Spleen (tissue), 11 donors: ENCODE data around the gene PRIMA1. TPM values are rescaled to one million over a fixed set of nuclear protein-coding genes. Genes with fewer than 3 reads are reported as not detected.

ENCODE experiments used
- DNase-seq: peaks from one replicate; pipeline ENCODE4 v3.0.0-alpha.2; 2020
- H3K27ac ChIP-seq, 8 donors: fragments of 200-600 bp; sonication (generic) in 7 of 8; 1 replicate in 4 of 8; 2 replicates in 4 of 8; pipeline versions ENCODE4 v1.5.0 to v1.8.0; 2016 to 2021; ENCODE audit warnings: inconsistent platforms in 4 of 8, mild to moderate bottlenecking in 4 of 8, moderate library complexity in 1 of 8
- H3K27me3 ChIP-seq, 7 donors: fragments of 200-600 bp; sonication (generic) in 6 of 7; replicated peaks in 1 of 7; 1 replicate in 4 of 7; 2 replicates in 3 of 7; pipeline versions ENCODE4 v1.5.0 to v1.8.0; 2016 to 2021; ENCODE audit warnings: inconsistent platforms in 3 of 7, mild to moderate bottlenecking in 1 of 7
- H3K36me3 ChIP-seq, 6 donors: fragments of 200-600 bp; sonication (generic) in 5 of 6; 1 replicate in 4 of 6; 2 replicates in 2 of 6; pipeline versions ENCODE4 v1.5.0 to v1.8.0; 2016 to 2021; ENCODE audit warnings: inconsistent platforms in 2 of 6
- H3K4me1 ChIP-seq, 6 donors: fragments of 200-600 bp; sonication (generic) in 5 of 6; 1 replicate in 3 of 6; 2 replicates in 3 of 6; pipeline versions ENCODE4 v1.5.0 to v1.8.0; 2016 to 2021; ENCODE audit warnings: inconsistent platforms in 3 of 6
- H3K4me3 ChIP-seq, 8 donors: fragments of 200-600 bp; sonication (generic) in 7 of 8; 1 replicate in 4 of 8; 2 replicates in 4 of 8; pipeline versions ENCODE4 v1.5.0 to v1.8.0; 2016 to 2021; ENCODE audit warnings: inconsistent platforms in 4 of 8, mild to moderate bottlenecking in 4 of 8, moderate library complexity in 2 of 8
- H3K9me3 ChIP-seq, 8 donors: fragments of 200-600 bp; sonication (generic) in 7 of 8; 1 replicate in 4 of 8; 2 replicates in 4 of 8; pipeline versions ENCODE4 v1.5.0 to v1.8.0; 2016 to 2021; ENCODE audit warnings: inconsistent platforms in 4 of 8
- CTCF ChIP-seq, 11 experiments: fragments of 200-600 bp in 7 of 11; fragments of 450-650 bp in 4 of 11; sonication (generic) in 4 of 11; IDR thresholded peaks in 8 of 11; conservative IDR thresholded peaks in 3 of 11; 1 replicate in 7 of 11; 2 replicates in 4 of 11; pipeline versions ENCODE4 v1.4.0 to v1.8.0; 2016 to 2021; ENCODE audit warnings: antibody characterized with exemption in 11 of 11, inconsistent platforms in 4 of 11, mild to moderate bottlenecking in 1 of 11
- POLR2A ChIP-seq, 3 donors: fragments of 450-650 bp; IDR thresholded peaks; one replicate each; pipeline ENCODE4 v1.5.1; 2017; ENCODE audit warnings: antibody characterized with exemption in 3 of 3, mild to moderate bottlenecking in 1 of 3
- POLR2AphosphoS5 ChIP-seq, 3 donors: sonication (generic); formaldehyde crosslinking; IDR thresholded peaks; one replicate each; pipeline ENCODE4 v1.5.1; 2017; ENCODE audit warnings: antibody characterized with exemption in 3 of 3
- WGBS, 5 donors: extraction: QIAGEN DNeasy Blood & Tissue Kit in 3 of 5; methylation state at CpG; one replicate each; pipeline versions ENCODE4 v1.1.5 to v1.1.7; 2013 to 2018; 5-methylcytosine and 5-hydroxymethylcytosine counted together
- intact Hi-C: fragments of 100-400 bp; cut with DNase I; formaldehyde crosslinking; loops from one replicate; pipeline ENCODE4 v1.15.0; 2023; ENCODE audit warnings: low total_unique reads
- polyA plus RNA-seq, 3 donors: library from polyadenylated mRNA; stranded (reverse); fragments of 200-250 nt; gene quantifications; one replicate each; pipeline ENCODE4 v1.2.1, GENCODE V29; 2013
- total RNA-seq, 7 donors: library from RNA; depleted of rRNA in 3 of 7; stranded (reverse); fragments of >200 nt in 3 of 7; fragmentation: NEBNext Ultra II Directional in 4 of 7; extraction: Animal tissue kit (Norgen Biotek cat#: 25700) in 4 of 7; gene quantifications; one replicate each; pipeline versions ENCODE4 v1.1.0 to v1.2.1, GENCODE V29; 2016 to 2021
- donor health status: healthy with polysubstance abuse.
- donor health status: DM: no; HTN: no; CAD: no; lungs with moderate emphysema.
- donor health status: DM: no; HTN: no; CAD: no.
- donor health status: Bipolar disorder and iron deficiency.
- donor health status: healthy.
- donor health status: DM: no; HTN: no; CAD: no.
- donor health status: DM: yes; HTN: yes; CAD: no.

PRIMA1 gene
- total and polyA plus RNA-seq, 10 donors, result 0.09 to 2.0 (median 0.23) TPM; not detected in 4

GRCh38 chr14:93690146-93690545 lies 98.1 kb downstream of the PRIMA1 start:
- H3K9me3 ChIP-seq, result no peaks in the 10 kb centered on the region
- WGBS, 5 donors, result 72 to 82% (median 75%) methylated on average over 6 of the region's 6 CpGs
- intact Hi-C loops, result no loop called here
- H3K27me3 ChIP-seq, result peaks cover 0 to 43% (median 0%) of the 10 kb centered on the region in 7 donors
- no peaks in the 10 kb centered on the region for H3K36me3 ChIP-seq
- DNase-seq, result no peak
- TF ChIP-seq POLR2A (IDR thresholded peaks at IDR 0.05) (no peak), POLR2AphosphoS5 (IDR thresholded peaks at IDR 0.05) (no peak), CTCF (IDR thresholded peaks at IDR 0.05 in 8 of 11, conservative IDR thresholded peaks at IDR 0.05 in 3 of 11) (no peak)
- H3K4me1 ChIP-seq, result no peaks in the 10 kb centered on the region
- no peak overlapping the region for H3K4me3 ChIP-seq
- no peak overlapping the region for H3K27ac ChIP-seq

- Histone ChIP-seq H3K4me3 (no peak overlapping the region), H3K9me3 (no peaks in the 10 kb centered on the region), H3K36me3 (no peaks in the 10 kb centered on the region), H3K27ac (no peak overlapping the region), H3K27me3 (peaks cover 0 to 43% (median 0%) of the 10 kb centered on the region in 7 donors), H3K4me1 (no peaks in the 10 kb centered on the region)
- no peak for TF ChIP-seq CTCF (IDR thresholded peaks at IDR 0.05 in 8 of 11, conservative IDR thresholded peaks at IDR 0.05 in 3 of 11)
- TF ChIP-seq POLR2A (IDR thresholded peaks at IDR 0.05), result no peak
- TF ChIP-seq POLR2AphosphoS5 (IDR thresholded peaks at IDR 0.05), result no peak
- WGBS, 5 donors, result 59 to 72% (median 69%) methylated on average over 4 of the region's 4 CpGs
- no peak for DNase-seq
- intact Hi-C loops, result no loop called here
Measured at GRCh38 chr14:93688820-93689219, 99.5 kb downstream of the PRIMA1 start.

DNA sequence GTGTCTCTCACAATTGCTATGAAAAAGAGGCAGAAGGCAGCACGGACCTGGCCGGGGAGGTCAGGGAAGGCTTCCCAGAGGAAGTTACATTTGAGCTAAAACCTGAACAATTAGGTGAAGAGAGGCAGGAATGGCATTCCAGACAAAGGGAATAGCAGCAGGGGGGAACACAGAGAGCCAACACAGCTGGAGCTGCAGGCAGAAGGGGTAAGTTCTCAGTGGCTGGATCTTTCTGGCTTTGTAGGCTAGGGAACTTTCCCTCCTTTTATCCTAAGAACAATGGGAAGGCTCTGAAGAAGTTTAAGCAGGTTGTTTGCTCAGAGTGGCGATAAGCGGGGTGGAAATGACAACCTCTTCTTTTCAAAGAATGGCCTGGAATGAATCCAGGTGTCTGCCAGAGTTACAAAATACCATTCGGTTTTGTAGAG lies 100.0 kb downstream of the PRIMA1 start:
- no peak for TF ChIP-seq CTCF (IDR thresholded peaks at IDR 0.05 in 8 of 11, conservative IDR thresholded peaks at IDR 0.05 in 3 of 11)
- no peak for TF ChIP-seq POLR2AphosphoS5 (IDR thresholded peaks at IDR 0.05)
- TF ChIP-seq POLR2A (IDR thresholded peaks at IDR 0.05), result no peak
- H3K27ac ChIP-seq, result no peak overlapping the region
- H3K36me3 ChIP-seq, result no peaks in the 10 kb centered on the region
- no peaks in the 10 kb centered on the region for H3K9me3 ChIP-seq
- H3K27me3 ChIP-seq, result peaks cover 0 to 43% (median 0%) of the 10 kb centered on the region in 7 donors
- DNase-seq, result no peak
- no peaks in the 10 kb centered on the region for H3K4me1 ChIP-seq
- intact Hi-C loops, result no loop called here
- 29 to 43% (median 33%) methylated on average over 5 of the region's 5 CpGs for WGBS, 5 donors
- H3K4me3 ChIP-seq, result no peak overlapping the region

- Histone ChIP-seq H3K27me3 (peaks cover 0 to 43% (median 0%) of the 10 kb centered on the region in 7 donors), H3K27ac (no peak overlapping the region), H3K36me3 (no peaks in the 10 kb centered on the region), H3K4me3 (no peak overlapping the region), H3K9me3 (no peaks in the 10 kb centered on the region), H3K4me1 (no peaks in the 10 kb centered on the region)
- DNase-seq, result no peak
- TF ChIP-seq POLR2A (IDR thresholded peaks at IDR 0.05), result no peak
- TF ChIP-seq CTCF (IDR thresholded peaks at IDR 0.05 in 8 of 11, conservative IDR thresholded peaks at IDR 0.05 in 3 of 11), result no peak
- no peak for TF ChIP-seq POLR2AphosphoS5 (IDR thresholded peaks at IDR 0.05)
- intact Hi-C loops, result no loop called here
- 71 to 84% (median 74%) methylated on average over 5 of the region's 5 CpGs for WGBS, 5 donors
Measured at GRCh38 chr14:93686268-93686667, 102.0 kb downstream of the PRIMA1 start.
